H1 (cell line): ENCODE data around the gene FADS6. TPM values are rescaled to one million over a fixed set of nuclear protein-coding genes. Genes with fewer than 3 reads are reported as not detected.

ENCODE experiments used
- CHD2 ChIP-seq: IDR thresholded peaks from 2 replicates; pipeline ENCODE4 v1.6.1; 2012; ENCODE audit warnings: low read length, improper control_type of control experiment
- CREB1 ChIP-seq: IDR thresholded peaks from 2 replicates; pipeline ENCODE4 v1.6.1; 2012; ENCODE audit warnings: inconsistent platforms
- GABPA ChIP-seq: IDR thresholded peaks from 2 replicates; pipeline ENCODE4 v1.6.1; 2011; ENCODE audit warnings: mild to moderate bottlenecking, low read length, moderate library complexity, borderline replicate concordance; ENCODE audit not compliant: insufficient read depth
- KDM1A ChIP-seq: fragments of 200-600, 300-600 bp; sonication (generic); IDR thresholded peaks from 2 replicates; pipeline ENCODE4 v1.7.1; 2016; ENCODE audit warnings: mild to moderate bottlenecking, low read length, borderline replicate concordance
- KDM4A ChIP-seq: IDR thresholded peaks from one replicate; pipeline ENCODE4 v1.7.1; 2012; ENCODE audit warnings: low read depth, mild to moderate bottlenecking, moderate library complexity, low read length, inconsistent platforms; ENCODE audit not compliant: severe bottlenecking
- RBBP5 ChIP-seq: IDR thresholded peaks from 2 replicates; pipeline ENCODE4 v1.7.1; 2012; ENCODE audit warnings: low read depth, mild to moderate bottlenecking, inconsistent platforms, low read length, moderate library complexity, borderline replicate concordance
- SIX5 ChIP-seq: IDR thresholded peaks from 2 replicates; pipeline ENCODE4 v1.6.1; 2011; ENCODE audit warnings: mild to moderate bottlenecking, low read depth, low read length
- polyA plus RNA-seq, 7 experiments: library from polyadenylated mRNA; depleted of rRNA in 3 of 7; stranded (reverse) in 5 of 7; unstranded in 2 of 7; fragments of >200 nt in 5 of 7; fragments of 200-250 nt in 2 of 7; gene quantifications; 1 replicate in 5 of 7; 2 replicates in 1 of 7; 4 replicates in 1 of 7; pipeline versions ENCODE4 v1.2.1 to v1.2.3, GENCODE V29; 2011 to 2013; ENCODE audit warnings: missing spikeins in 2 of 7, mixed read lengths in 2 of 7
- total RNA-seq: library from RNA; stranded (reverse); fragmentation: NEBNext Ultra II Directional; extraction: Animal tissue kit (Norgen Biotek cat#: 25700); gene quantifications from 2 replicates; pipeline ENCODE4 v1.2.1, GENCODE V29; 2021

FADS6 gene
- total and polyA plus RNA-seq, 2 of the 8 experiments (the other 6 are each of a cell fraction or from before 2014, with no cell fraction given): 0.56 to 2.5 TPM

- TF ChIP-seq SIX5 (no peak), KDM1A (no peak), KDM4A (no peak), CHD2 (no peak), RBBP5 (no peak), CREB1 (no peak), GABPA (no peak)
These were observed 29.8 kb downstream of the FADS6 start (continued) for GRCh38 chr17:74863420-74864296.
